T-helper 2 cell treated with Interferon-gamma antibody and Interleukin-4, amounts not matched to agents 5 μg/mL and 100 μg/mL, for 36 hours (primary cell): ENCODE data around the gene RACK1.
A peak's percentile ranks its signal among the peaks of the same experiment; 100 is the strongest.
"Not testable (repeated sequence)": the region's sequence is repeated elsewhere in the genome, so short reads cannot be mapped to it uniquely, and the experiment has no call there.

Source experiments
- DNase-seq: peaks from one replicate; pipeline ENCODE4 v3.0.0; 2021; ENCODE audit warnings: low spot score
- H3K27ac Mint-ChIP-seq: one replicate; pipeline ENCODE4 v1.8.0; 2021; ENCODE audit warnings: mild to moderate bottlenecking, mixed read lengths
- H3K27me3 Mint-ChIP-seq: one replicate; pipeline ENCODE4 v1.8.0; 2021; ENCODE audit warnings: low read depth, mixed read lengths
- H3K36me3 Mint-ChIP-seq: one replicate; pipeline ENCODE4 v1.8.0; 2021; ENCODE audit warnings: low read depth, mixed read lengths
- H3K4me1 Mint-ChIP-seq: one replicate; pipeline ENCODE4 v1.8.0; 2021; ENCODE audit warnings: low read depth, mixed read lengths
- H3K4me3 Mint-ChIP-seq: one replicate; pipeline ENCODE4 v1.8.0; 2022; ENCODE audit warnings: mild to moderate bottlenecking, moderate library complexity, mixed read lengths
- H3K9me3 Mint-ChIP-seq: one replicate; pipeline ENCODE4 v1.8.0; 2021; ENCODE audit warnings: mixed read lengths

Gene RACK1

GRCh38 chr5:181219262-181220177 is 24.2 kb downstream of the RACK1 start:
- Mint-ChIP-seq H3K4me1 (peaks cover 52% of the 10 kb centered on the region), H3K36me3 (peaks cover 5% of the 10 kb centered on the region), H3K9me3 (no peaks in the 10 kb centered on the region), H3K27me3 (peaks cover 6% of the 10 kb centered on the region), H3K4me3 (peak overlapping the region; percentile 54), H3K27ac (peak overlapping the region; percentile 60)
- no peak for DNase-seq

- Mint-ChIP-seq H3K36me3 (peaks cover 3% of the 10 kb centered on the region), H3K4me3 (peak overlapping the region; percentile 84), H3K27ac (peak overlapping the region; percentile 91), H3K9me3 (no peaks in the 10 kb centered on the region), H3K27me3 (peaks cover 6% of the 10 kb centered on the region), H3K4me1 (peaks cover 45% of the 10 kb centered on the region)
- no peak for DNase-seq
Observed at GRCh38 chr5:181218795-181219124, 24.9 kb downstream of the RACK1 start.

GRCh38 chr5:181217803-181218062 is 26.0 kb downstream of the RACK1 start:
- Mint-ChIP-seq H3K36me3 (peaks cover 2% of the 10 kb centered on the region), H3K4me1 (peaks cover 43% of the 10 kb centered on the region), H3K9me3 (no peaks in the 10 kb centered on the region), H3K27ac (peak overlapping the region; percentile 91), H3K4me3 (peak overlapping the region; percentile 84), H3K27me3 (peaks cover 6% of the 10 kb centered on the region)
- DNase-seq: peak; percentile 43

GRCh38 chr5:181217111-181217802 is 26.4 kb downstream of the RACK1 start:
- Mint-ChIP-seq H3K36me3 (peaks cover 1% of the 10 kb centered on the region), H3K4me1 (peaks cover 39% of the 10 kb centered on the region), H3K4me3 (peak overlapping the region; percentile 84), H3K9me3 (no peaks in the 10 kb centered on the region), H3K27ac (peak overlapping the region; percentile 91), H3K27me3 (peaks cover 5% of the 10 kb centered on the region)
- DNase-seq: peak; percentile 60

- H3K9me3 Mint-ChIP-seq: no peaks in the 10 kb centered on the region
- H3K4me1 Mint-ChIP-seq: peaks cover 32% of the 10 kb centered on the region
- H3K27ac Mint-ChIP-seq: peak overlapping the region; percentile 90
- H3K4me3 Mint-ChIP-seq: peak overlapping the region; percentile 98
- H3K27me3 Mint-ChIP-seq: no peaks in the 10 kb centered on the region
- no peaks in the 10 kb centered on the region for H3K36me3 Mint-ChIP-seq
- peak; percentile 28 for DNase-seq
Observed at GRCh38 chr5:181215997-181216989, 27.4 kb downstream of the RACK1 start.

- H3K27me3 Mint-ChIP-seq, H3K36me3 Mint-ChIP-seq, H3K4me3 Mint-ChIP-seq: not testable (repeated sequence)
Observed at GRCh38 chr5:181214249-181214648, 29.5 kb downstream of the RACK1 start.

GRCh38 chr5:181212934-181213333 is 30.8 kb downstream of the RACK1 start:
- Mint-ChIP-seq H3K9me3 (no peaks in the 10 kb centered on the region), H3K4me1 (peaks cover 23% of the 10 kb centered on the region), H3K36me3 (no peaks in the 10 kb centered on the region), H3K4me3 (no peak overlapping the region), H3K27me3 (no peaks in the 10 kb centered on the region), H3K27ac (no peak overlapping the region)
- DNase-seq: no peak

More at GRCh38 chr5:181214249-181214648, 29.5 kb downstream of the RACK1 start:
- not testable (repeated sequence) for H3K9me3 Mint-ChIP-seq, DNase-seq
- Mint-ChIP-seq H3K4me1 (peaks cover 22% of the 10 kb centered on the region), H3K27ac (peak overlapping the region; percentile 18)

GRCh38 chr5:181212080-181212479 is 31.6 kb downstream of the RACK1 start:
- no peak for DNase-seq
- H3K9me3 Mint-ChIP-seq: no peaks in the 10 kb centered on the region
- H3K27me3 Mint-ChIP-seq: peaks cover 4% of the 10 kb centered on the region
- no peaks in the 10 kb centered on the region for H3K36me3 Mint-ChIP-seq
- no peak overlapping the region for H3K27ac Mint-ChIP-seq
- H3K4me1 Mint-ChIP-seq: peaks cover 23% of the 10 kb centered on the region
- H3K4me3 Mint-ChIP-seq: no peak overlapping the region

- H3K27ac Mint-ChIP-seq: no peak overlapping the region
- H3K27me3 Mint-ChIP-seq: peaks cover 10% of the 10 kb centered on the region
- peaks cover 26% of the 10 kb centered on the region for H3K4me1 Mint-ChIP-seq
- no peak for DNase-seq
- H3K36me3 Mint-ChIP-seq: peaks cover 4% of the 10 kb centered on the region
- H3K4me3 Mint-ChIP-seq: no peak overlapping the region
- H3K9me3 Mint-ChIP-seq: no peaks in the 10 kb centered on the region
Observed at GRCh38 chr5:181211208-181211607, 32.5 kb downstream of the RACK1 start.

GRCh38 chr5:181210698-181211097 is 33.0 kb downstream of the RACK1 start:
- H3K36me3 Mint-ChIP-seq, H3K9me3 Mint-ChIP-seq, DNase-seq, H3K4me3 Mint-ChIP-seq, H3K27ac Mint-ChIP-seq: not testable (repeated sequence)
- H3K4me1 Mint-ChIP-seq: peaks cover 29% of the 10 kb centered on the region
- H3K27me3 Mint-ChIP-seq: peaks cover 15% of the 10 kb centered on the region

- H3K27me3 Mint-ChIP-seq: peaks cover 18% of the 10 kb centered on the region
- peaks cover 32% of the 10 kb centered on the region for H3K4me1 Mint-ChIP-seq
- H3K9me3 Mint-ChIP-seq, H3K36me3 Mint-ChIP-seq, H3K27ac Mint-ChIP-seq, H3K4me3 Mint-ChIP-seq, DNase-seq: not testable (repeated sequence)
Observed at GRCh38 chr5:181210148-181210547, 33.6 kb downstream of the RACK1 start.

- peaks cover 33% of the 10 kb centered on the region for H3K4me1 Mint-ChIP-seq
- not testable (repeated sequence) for DNase-seq, H3K9me3 Mint-ChIP-seq, H3K36me3 Mint-ChIP-seq, H3K27ac Mint-ChIP-seq, H3K4me3 Mint-ChIP-seq
- H3K27me3 Mint-ChIP-seq: peaks cover 21% of the 10 kb centered on the region
Observed at GRCh38 chr5:181209006-181209405, 34.7 kb downstream of the RACK1 start.

- Mint-ChIP-seq H3K36me3 (peaks cover 4% of the 10 kb centered on the region), H3K4me3 (peak overlapping the region; percentile 84), H3K27ac (peak overlapping the region; percentile 82), H3K9me3 (no peaks in the 10 kb centered on the region), H3K4me1 (peaks cover 35% of the 10 kb centered on the region), H3K27me3 (peaks cover 32% of the 10 kb centered on the region)
- no peak for DNase-seq
Observed at GRCh38 chr5:181207960-181208253, 35.8 kb downstream of the RACK1 start.
